ENCODE results near the gene TMEM72.

GRCh38 chr10:44980309-44981171 lies 69.4 kb downstream of the TMEM72 start:
- TF ChIP-seq CTCF (IDR thresholded peaks at IDR 0.05) (no peak), EZH2 (IDR thresholded peaks at IDR 0.05) (no peak), EZH2phosphoT487 (IDR thresholded peaks at IDR 0.05) (no peak)
